NB4 (cell line): Measurements from ENCODE around the gene GINS2.

ENCODE experiments used
- CTCF ChIP-seq: IDR thresholded peaks from one replicate; pipeline ENCODE4 v1.5.1; 2012; ENCODE audit warnings: low read depth, low read length
- POLR2A ChIP-seq: IDR thresholded peaks from 2 replicates; pipeline ENCODE4 v1.6.1; 2011; ENCODE audit warnings: mild to moderate bottlenecking; ENCODE audit not compliant: insufficient read length; ENCODE audit errors: extremely low read depth

DNA sequence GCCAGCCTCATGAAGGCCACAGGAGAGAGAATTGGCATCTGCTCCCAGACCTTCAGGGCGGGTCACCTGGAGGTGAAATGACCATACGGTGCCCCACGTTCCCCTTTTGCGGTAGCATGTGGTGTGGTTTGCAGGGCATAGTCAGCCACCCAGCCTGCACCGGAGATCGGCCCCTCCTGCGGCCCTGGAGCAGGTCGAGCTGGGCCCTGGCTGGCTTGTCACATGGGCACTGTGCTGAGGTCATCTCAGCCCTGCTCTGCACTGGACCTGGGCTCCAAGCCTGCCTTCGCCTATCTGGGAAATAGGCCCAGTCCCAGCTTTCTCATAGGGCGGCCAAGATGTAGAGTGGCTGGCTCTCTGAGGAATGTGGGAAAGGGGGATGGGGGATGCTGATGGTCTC, 59.4 kb downstream of the GINS2 start:
- TF ChIP-seq CTCF, result no peak
- TF ChIP-seq POLR2A, result no peak
